Esophagus muscularis mucosa (tissue), 4 donors: ENCODE measurements around the gene PCID2. TPM values are rescaled to one million over a fixed set of nuclear protein-coding genes. Genes with fewer than 3 reads are reported as not detected.
A peak's percentile ranks its signal among the peaks of the same experiment; 100 is the strongest.

ENCODE experiments used
- DNase-seq: peaks from one replicate; pipeline ENCODE4 v3.0.0-alpha.2; 2017; ENCODE audit errors: extremely low spot score
- H3K27ac ChIP-seq, 4 donors: fragments of 200-600 bp; sonication (generic); replicated peaks in 1 of 4; 1 replicate in 3 of 4; 2 replicates in 1 of 4; pipeline ENCODE4 v1.5.1; 2016 to 2019; ENCODE audit warnings: mild to moderate bottlenecking in 1 of 4
- H3K27me3 ChIP-seq, 4 donors: fragments of 200-600 bp; sonication (generic); one replicate each; pipeline versions ENCODE4 v1.5.1 to v1.6.0; 2016 to 2019
- H3K36me3 ChIP-seq, 4 donors: fragments of 200-600 bp; sonication (generic); one replicate each; pipeline ENCODE4 v1.5.1; 2016 to 2019
- H3K4me1 ChIP-seq, 4 donors: fragments of 200-600 bp; sonication (generic); one replicate each; pipeline ENCODE4 v1.5.1; 2016 to 2019
- H3K4me3 ChIP-seq, 4 donors: fragments of 200-600 bp; sonication (generic); 1 replicate in 2 of 4; 2 replicates in 2 of 4; pipeline ENCODE4 v1.5.1; 2016 to 2019; ENCODE audit warnings: mild to moderate bottlenecking in 4 of 4, moderate library complexity in 1 of 4
- H3K9me3 ChIP-seq, 4 donors: fragments of 200-600 bp; sonication (generic); 1 replicate in 3 of 4; 2 replicates in 1 of 4; pipeline ENCODE4 v1.5.1; 2016 to 2019
- CTCF ChIP-seq, 3 experiments: fragments of 200-600 bp in 2 of 3; fragments of 450-650 bp in 1 of 3; sonication (generic) in 2 of 3; IDR thresholded peaks; one replicate each; pipeline ENCODE4 v1.5.1; 2017 to 2019; ENCODE audit warnings: antibody characterized with exemption in 3 of 3, mild to moderate bottlenecking in 2 of 3, moderate library complexity in 1 of 3
- EP300 ChIP-seq: sonication (generic); formaldehyde crosslinking; IDR thresholded peaks from one replicate; pipeline ENCODE4 v1.6.1; 2017; ENCODE audit warnings: antibody characterized with exemption
- POLR2A ChIP-seq: fragments of 450-650 bp; IDR thresholded peaks from one replicate; pipeline ENCODE4 v1.6.1; 2017; ENCODE audit warnings: antibody characterized with exemption, moderate library complexity, mild to moderate bottlenecking, low read depth
- POLR2AphosphoS5 ChIP-seq, 2 donors: sonication (generic); formaldehyde crosslinking; IDR thresholded peaks; one replicate each; pipeline ENCODE4 v1.6.1; 2017; ENCODE audit warnings: antibody characterized with exemption in 2 of 2
- WGBS: methylation state at CpG from one replicate; pipeline ENCODE4 v1.1.5; 2018; 5-methylcytosine and 5-hydroxymethylcytosine counted together
- intact Hi-C: fragments of 100-400 bp; cut with DNase I; formaldehyde crosslinking; loops from one replicate; pipeline ENCODE4 v1.15.1; 2023
- total RNA-seq, 4 donors: library from RNA; depleted of rRNA; stranded (reverse); fragments of >200 nt; gene quantifications; one replicate each; pipeline versions ENCODE4 v1.1.0 to v1.2.1, GENCODE V29; 2016

The PCID2 gene
- total RNA-seq, 4 donors from 2014 or later: 34.5 to 46.9 (median 42.3) TPM

GRCh38 chr13:113209336-113209758 lies 878 bp upstream of the PCID2 start, which contains the start of gene CUL4A:
CUL4A (plus strand) TSS chr13:113209613; CDS start chr13:113209628, 15 bp downstream.
- no peak for TF ChIP-seq POLR2A
- peak in 1 of 2 donors; percentile 4 for TF ChIP-seq POLR2AphosphoS5 (IDR thresholded peaks at IDR 0.05)
- Histone ChIP-seq H3K4me1 (peaks cover 48 to 82% (median 80%) of the 10 kb centered on the region in 4 donors), H3K4me3 (peak within 1 kb of the TSS; percentile 87 to 88 (median 88)), H3K27me3 (no peaks in the 10 kb centered on the region), H3K27ac (peak within 1 kb of the TSS; percentile 99 to 100 (median 100)), H3K36me3 (peaks cover 0 to 29% (median 0%) of the 10 kb centered on the region in 4 donors), H3K9me3 (no peaks in the 10 kb centered on the region)
- WGBS: under 1% methylated on average over 32 of the region's 66 CpGs
- DNase-seq: no peak
- intact Hi-C loops: loop anchor here (2.0 to 5.0 kb wide), 2 partner anchors 55 to 88 kb away; partner anchors contain the start of gene LAMP1

GRCh38 chr13:113207890-113208420 lies 514 bp downstream of the PCID2 start:
- no peak for TF ChIP-seq CTCF (IDR thresholded peaks at IDR 0.05)
- no peak for TF ChIP-seq EP300
- no peak for TF ChIP-seq POLR2AphosphoS5 (IDR thresholded peaks at IDR 0.05)
- TF ChIP-seq POLR2A: no peak
- no peaks in the 10 kb centered on the region for H3K9me3 ChIP-seq
- peak overlapping the region; percentile 87 to 88 (median 88) for H3K4me3 ChIP-seq
- under 1% methylated on average over 9 of the region's 44 CpGs for WGBS
- no peaks in the 10 kb centered on the region for H3K27me3 ChIP-seq
- intact Hi-C loops: loop anchor here (2.0 to 5.0 kb wide), 2 partner anchors 53 to 89 kb away; partner anchors contain the start of gene LAMP1
- H3K27ac ChIP-seq: peak overlapping the region; percentile 99 to 100 (median 100)
- no peak for DNase-seq
- H3K36me3 ChIP-seq: peaks cover 0 to 40% (median 0%) of the 10 kb centered on the region in 4 donors
- peaks cover 46 to 82% (median 80%) of the 10 kb centered on the region in 4 donors for H3K4me1 ChIP-seq

- intact Hi-C loops: loop anchor here (5.0 kb wide), 1 partner anchor 90 kb away; the partner anchor contains the start of gene LAMP1
- no peaks in the 10 kb centered on the region for H3K27me3 ChIP-seq
- peaks cover 0 to 36% (median 0%) of the 10 kb centered on the region in 4 donors for H3K36me3 ChIP-seq
- DNase-seq: no peak
- 39% methylated on average over 3 of the region's 3 CpGs for WGBS
- no peak for TF ChIP-seq POLR2AphosphoS5 (IDR thresholded peaks at IDR 0.05)
- no peak for TF ChIP-seq POLR2A
- TF ChIP-seq CTCF (IDR thresholded peaks at IDR 0.05): no peak
- TF ChIP-seq EP300: no peak
- H3K4me3 ChIP-seq: peak overlapping the region; percentile 87 to 88 (median 88)
- no peaks in the 10 kb centered on the region for H3K9me3 ChIP-seq
- peaks cover 43 to 81% (median 78%) of the 10 kb centered on the region in 4 donors for H3K4me1 ChIP-seq
- peak overlapping the region; percentile 99 to 100 (median 100) for H3K27ac ChIP-seq
These were observed 1.0 kb downstream of the PCID2 start for GRCh38 chr13:113207460-113207859.

GRCh38 chr13:113205428-113205931 lies 3.0 kb downstream of the PCID2 start:
- peaks cover 46 to 65% (median 62%) of the 10 kb centered on the region in 4 donors for H3K4me1 ChIP-seq
- TF ChIP-seq CTCF (IDR thresholded peaks at IDR 0.05): no peak
- no peak for TF ChIP-seq POLR2A
- no peak for TF ChIP-seq EP300
- TF ChIP-seq POLR2AphosphoS5 (IDR thresholded peaks at IDR 0.05): no peak
- no peaks in the 10 kb centered on the region for H3K27me3 ChIP-seq
- peaks cover 0 to 24% (median 0%) of the 10 kb centered on the region in 4 donors for H3K36me3 ChIP-seq
- no peak overlapping the region for H3K4me3 ChIP-seq
- no peak for DNase-seq
- intact Hi-C loops: loop anchor here (5.0 kb wide), 1 partner anchor 92 kb away; the partner anchor contains the start of gene LAMP1
- 58% methylated on average over 5 of the region's 5 CpGs for WGBS
- H3K9me3 ChIP-seq: no peaks in the 10 kb centered on the region
- peak overlapping the region in 1 of 4 donors; percentile 24 for H3K27ac ChIP-seq

- WGBS: no CpG with 5 or more reads among the region's 5 CpGs
- peaks cover 46 to 58% (median 56%) of the 10 kb centered on the region in 4 donors for H3K4me1 ChIP-seq
- no peaks in the 10 kb centered on the region for H3K27me3 ChIP-seq
These were observed 4.1 kb downstream of the PCID2 start for GRCh38 chr13:113204378-113204734.

More at GRCh38 chr13:113204378-113204734, 4.1 kb downstream of the PCID2 start:
- Histone ChIP-seq H3K9me3 (no peaks in the 10 kb centered on the region), H3K36me3 (peaks cover 7 to 34% (median 8%) of the 10 kb centered on the region in 4 donors), H3K4me3 (no peak overlapping the region), H3K27ac (peak overlapping the region in 2 of 4 donors; percentile 20 to 51)
- intact Hi-C loops: no loop called here
- TF ChIP-seq EP300 (no peak), CTCF (IDR thresholded peaks at IDR 0.05) (no peak), POLR2AphosphoS5 (IDR thresholded peaks at IDR 0.05) (no peak), POLR2A (no peak)
- no peak for DNase-seq
